A549 (cell line): ENCODE measurements around the gene WNT8B.

Experiments used
- EP300 ChIP-seq, 2 experiments: fragments of >200 bp; sonication (Bioruptor Twin); formaldehyde crosslinking; IDR thresholded peaks; 2 replicates in 1 of 2; 3 replicates in 1 of 2; pipeline ENCODE4 v1.6.1; 2016 to 2017
- HDAC2 ChIP-seq: fragments of 200-600 bp; sonication (generic); IDR thresholded peaks from 2 replicates; pipeline ENCODE4 v1.6.1; 2016
- RARB ChIP-seq: fragments of 250-450 bp; sonication (Bioruptor Pico); IDR thresholded peaks from 2 replicates; pipeline ENCODE4 v1.8.0; 2021; ENCODE audit warnings: mild to moderate bottlenecking, moderate library complexity

GRCh38 chr10:100462709-100463108 lies at the start of gene WNT8B:
- no peak for TF ChIP-seq EP300 (IDR thresholded peaks at IDR 0.05)
- no peak for TF ChIP-seq RARB (CRISPR knock-in tag)
- no peak for TF ChIP-seq HDAC2
